ENCODE data around the gene KRT35. TPM values are rescaled to one million over a fixed set of nuclear protein-coding genes. Genes with fewer than 3 reads are reported as not detected.

Gene KRT35
- total and polyA plus RNA-seq, 10 of the 15 experiments (the other 5 are each of a cell fraction or from before 2014, with no cell fraction given) = not detected

- no TSS peak for BruUV-seq (replicated peaks)
- H3K79me2 ChIP-seq (ENCODE audit: control insufficient read depth, insufficient read depth, low read length) = no peaks in the 10 kb centered on the region
- CTCF ChIA-PET = interaction anchor here (1.3 to 2.1 kb wide), 2 partner anchors 173 to 181 kb away, joined by 3 to 8 read pairs; partner anchors contain the start of gene KRTAP16-1
- H3K4me3 ChIP-seq = no peak within 1 kb of the TSS
- TF ChIP-seq TCF12 (IDR thresholded peaks at IDR 0.05; ENCODE audit: low read depth, low read length) (no peak), YY1 (IDR thresholded peaks at IDR 0.05; ENCODE audit: low read depth, low read length) (no peak), RAD21 (IDR thresholded peaks at IDR 0.05; ENCODE audit: insufficient read depth, low read depth, low read length) (no peak), STAT1 (conservative IDR thresholded peaks at IDR 0.05) (no peak), LARP7 (IDR thresholded peaks at IDR 0.05) (no peak), GATAD2B (conservative IDR thresholded peaks at IDR 0.05; ENCODE audit: low read depth) (no peak), SREBF1 (IDR thresholded peaks at IDR 0.05; ENCODE audit: low read length) (no peak), SMAD5 (IDR thresholded peaks at IDR 0.05; ENCODE audit: low read depth) (no peak)
- TF ChIP-seq, protein P1, sequence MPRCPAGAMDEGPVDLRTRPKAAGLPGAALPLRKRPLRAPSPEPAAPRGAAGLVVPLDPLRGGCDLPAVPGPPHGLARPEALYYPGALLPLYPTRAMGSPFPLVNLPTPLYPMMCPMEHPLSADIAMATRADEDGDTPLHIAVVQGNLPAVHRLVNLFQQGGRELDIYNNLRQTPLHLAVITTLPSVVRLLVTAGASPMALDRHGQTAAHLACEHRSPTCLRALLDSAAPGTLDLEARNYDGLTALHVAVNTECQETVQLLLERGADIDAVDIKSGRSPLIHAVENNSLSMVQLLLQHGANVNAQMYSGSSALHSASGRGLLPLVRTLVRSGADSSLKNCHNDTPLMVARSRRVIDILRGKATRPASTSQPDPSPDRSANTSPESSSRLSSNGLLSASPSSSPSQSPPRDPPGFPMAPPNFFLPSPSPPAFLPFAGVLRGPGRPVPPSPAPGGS (IDR thresholded peaks at IDR 0.05; ENCODE audit: borderline replicate concordance, insufficient read depth, low read depth, low read length, poor library complexity, severe bottlenecking) = no peak
- SMC1A ChIA-PET (ENCODE audit: uncharacterized antibody, unreplicated experiment) = no interaction called here
- WGBS (ENCODE audit: insufficient coverage, insufficient replicate concordance, low lambda C conversion rate, missing lambda C conversion rate) = 19% methylated on average over 12 of the region's 12 CpGs
- intact Hi-C loops (cut with micrococcal nuclease; ENCODE audit: unreplicated experiment) (no loop called here), in situ Hi-C loops (cut with MboI) (no loop called here)
- POLR2A ChIA-PET = no interaction called here
- H3K27ac ChIP-seq (ENCODE audit: control insufficient read depth, insufficient read depth) = no peak within 1 kb of the TSS
- H3K9ac ChIP-seq (ENCODE audit: control insufficient read depth, insufficient read depth, low read length) = no peak within 1 kb of the TSS
- no peak within 1 kb of the TSS for H2AFZ ChIP-seq (ENCODE audit: control insufficient read depth, low read depth, low read length)
- H3K4me2 ChIP-seq (ENCODE audit: control insufficient read depth, insufficient read depth) = no peak within 1 kb of the TSS
- no peaks in the 10 kb centered on the region for H3K4me1 ChIP-seq (ENCODE audit: control insufficient read depth, insufficient read depth, low read length)
- no peak for ATAC-seq
- H4K20me1 ChIP-seq (ENCODE audit: control insufficient read depth, insufficient read depth) = no peaks in the 10 kb centered on the region
- RAD21 ChIA-PET (ENCODE audit: unreplicated experiment) = no interaction called here
- peaks cover 0 to 2% of the 10 kb centered on the region in 2 experiments; a peak in 2 of 4 replicates for H3K27me3 ChIP-seq (replicated peaks in 1 of 2; ENCODE audit: control insufficient read depth in 2 of 2, insufficient read depth in 2 of 2, low read length in 1 of 2)
- no peak for FAIRE-seq
- DNase-seq (ENCODE audit: low read depth, low spot score) = no peak
- no peaks in the 10 kb centered on the region for H3K9me3 ChIP-seq (replicated peaks; ENCODE audit: control insufficient read depth, insufficient read depth, low read length)
- H3K36me3 ChIP-seq (ENCODE audit: control insufficient read depth in 2 of 2, insufficient read depth in 2 of 2, low read length in 1 of 2) = no peaks in the 10 kb centered on the region
These were observed 8.6 kb upstream of the KRT35 start, which contains the start of gene KRT36 for GRCh38 chr17:41489531-41489930. KRT36 (minus strand) TSS chr17:41489910; CDS start chr17:41489864, 46 bp downstream.

Data from GM12878 (cell line).